ENCODE results near the gene TIMM9. TPM values are rescaled to one million over a fixed set of nuclear protein-coding genes. Genes with fewer than 3 reads are reported as not detected.
"Not testable (repeated sequence)": the region's sequence is repeated elsewhere in the genome, so short reads cannot be mapped to it uniquely, and the experiment has no call there.

The TIMM9 gene, protein sequence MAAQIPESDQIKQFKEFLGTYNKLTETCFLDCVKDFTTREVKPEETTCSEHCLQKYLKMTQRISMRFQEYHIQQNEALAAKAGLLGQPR
- 50.9 and 91.7 TPM in 2 replicates for polyA plus RNA-seq (2014; cell fraction: cytosol; rRNA removed)
- polyA plus RNA-seq (2014; cell fraction: nucleus; rRNA removed), result 29.3 and 44.3 TPM in 2 replicates

- DNase-seq (ENCODE audit: low spot score), result peak; percentile 99
Observed at GRCh38 chr14:58427281-58428117, at the start of gene TIMM9, which contains the start of gene KIAA0586. Gene TIMM9, minus strand, starts transcription at chr14:58427531. Its CDS starts 15,586 bp downstream, at chr14:58411945. Gene KIAA0586, plus strand, starts transcription at chr14:58427719. Its CDS starts 546 bp downstream, at chr14:58428265.

- DNase-seq (ENCODE audit: low spot score), result no peak
Observed at GRCh38 chr14:58476320-58476719, 49.0 kb upstream of the TIMM9 start.

- no peak for DNase-seq (ENCODE audit: low spot score)
Observed at GRCh38 chr14:58469309-58469708, 42.0 kb upstream of the TIMM9 start.

DNA sequence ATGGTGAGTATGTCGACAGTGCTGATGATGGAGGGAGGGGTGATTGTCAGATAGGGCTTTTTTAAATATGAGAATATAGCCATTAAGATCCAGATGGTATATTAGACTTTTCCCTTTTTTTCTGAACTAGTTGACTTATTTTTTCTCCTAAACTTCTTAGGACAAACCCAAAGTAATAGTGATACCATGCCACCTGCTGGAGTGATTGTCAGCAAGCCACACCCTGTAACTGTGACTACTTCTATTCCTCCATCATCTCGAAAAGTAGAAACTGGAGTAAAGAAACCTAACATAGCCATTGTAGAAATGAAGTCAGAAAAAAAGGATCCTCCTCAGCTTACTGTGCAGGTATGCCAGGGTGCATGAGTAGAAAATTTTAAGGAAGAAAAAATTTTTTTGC lies 40.2 kb upstream of the TIMM9 start:
- no peak for DNase-seq (ENCODE audit: low spot score)

GRCh38 chr14:58466459-58466858 lies 39.1 kb upstream of the TIMM9 start:
- no peak for DNase-seq (ENCODE audit: low spot score)

DNA sequence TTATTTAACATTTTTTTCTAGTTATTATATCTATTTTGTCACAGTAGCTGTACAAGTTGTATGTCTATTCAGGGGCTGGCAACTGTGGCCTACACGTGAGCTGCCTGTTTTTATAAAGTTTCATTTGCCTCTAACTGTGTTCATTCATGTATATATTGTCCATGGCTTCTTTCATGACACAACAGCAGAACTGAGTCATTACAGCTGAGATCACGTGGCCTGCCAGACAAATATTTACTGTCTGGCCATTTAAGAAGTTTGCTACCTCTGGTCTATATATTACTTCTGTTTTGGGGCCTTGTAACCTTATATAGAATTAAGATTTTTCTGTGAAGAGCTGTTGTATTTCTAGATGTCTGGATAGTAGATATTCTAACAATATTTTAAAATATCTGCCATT lies 38.1 kb upstream of the TIMM9 start:
- no peak for DNase-seq (ENCODE audit: low spot score)

DNA sequence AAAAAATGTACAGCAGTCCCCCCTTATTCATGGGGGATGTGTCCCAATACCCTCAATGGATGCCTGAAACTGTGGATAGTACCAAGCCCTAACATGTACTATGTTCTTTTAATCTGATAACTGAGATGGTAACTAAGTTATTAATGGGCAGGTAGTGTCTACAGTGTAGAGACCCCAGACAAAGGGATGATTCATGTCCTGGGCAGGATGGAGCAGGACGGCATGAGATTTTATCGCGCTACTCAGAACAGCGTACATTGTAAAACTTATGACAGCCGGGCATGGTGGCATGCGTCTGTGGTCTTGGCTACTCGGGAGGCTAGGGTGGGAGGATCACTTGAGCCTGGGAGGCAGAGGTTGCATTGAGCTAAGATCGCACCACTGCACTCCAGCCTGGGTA lies 37.3 kb upstream of the TIMM9 start:
- DNase-seq (ENCODE audit: low spot score), result no peak

DNA sequence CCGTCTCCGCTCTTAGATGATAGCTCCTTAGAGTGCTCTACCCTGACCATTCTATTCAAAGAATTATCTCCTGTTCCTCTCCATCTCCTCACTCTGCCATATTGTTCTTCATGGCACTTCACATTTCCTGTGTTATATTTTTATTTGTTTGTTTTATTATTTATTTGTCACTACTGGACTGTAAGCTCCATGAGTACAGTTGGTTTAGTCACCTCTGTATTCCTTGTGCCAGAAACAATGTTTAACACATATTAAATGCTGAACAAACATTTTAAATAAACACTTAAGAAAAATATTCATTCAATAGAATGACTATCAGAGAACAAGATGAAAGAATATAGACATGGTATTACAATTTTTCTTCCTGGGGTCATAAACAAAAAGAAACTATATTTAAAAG lies 35.8 kb upstream of the TIMM9 start:
- DNase-seq (ENCODE audit: low spot score), result no peak

DNA sequence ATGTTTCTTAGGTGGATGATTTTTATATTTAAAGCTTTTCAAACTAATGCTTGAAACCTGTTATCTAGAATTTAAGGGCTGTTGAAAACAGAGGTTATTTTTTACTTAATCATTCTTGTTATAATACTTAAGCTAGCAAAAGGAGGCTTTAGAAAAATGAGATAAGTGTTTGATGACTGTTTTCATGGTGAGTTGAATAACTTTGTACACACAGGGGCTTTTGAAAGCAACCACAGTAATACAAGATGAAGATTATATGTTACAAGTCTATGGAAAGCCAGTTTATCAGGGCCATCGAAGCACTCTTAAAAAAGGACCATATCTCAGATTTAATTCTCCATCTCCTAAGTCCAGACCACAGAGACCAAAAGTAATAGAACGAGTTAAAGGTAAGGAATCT lies 33.4 kb upstream of the TIMM9 start:
- DNase-seq (ENCODE audit: low spot score), result no peak

- DNase-seq (ENCODE audit: low spot score), result no peak
Observed at GRCh38 chr14:58455593-58456265, 28.4 kb upstream of the TIMM9 start.

- DNase-seq (ENCODE audit: low spot score), result no peak
Observed at GRCh38 chr14:58444627-58445026, 17.3 kb upstream of the TIMM9 start.

- no peak for DNase-seq (ENCODE audit: low spot score)
Observed at GRCh38 chr14:58439476-58439875, 12.1 kb upstream of the TIMM9 start.

- DNase-seq (ENCODE audit: low spot score), result no peak
Observed at GRCh38 chr14:58430156-58430555, 2.8 kb upstream of the TIMM9 start.

- peak; percentile 47 for DNase-seq (ENCODE audit: low spot score)
Observed at GRCh38 chr14:58428118-58428683, 870 bp upstream of the TIMM9 start.

DNA sequence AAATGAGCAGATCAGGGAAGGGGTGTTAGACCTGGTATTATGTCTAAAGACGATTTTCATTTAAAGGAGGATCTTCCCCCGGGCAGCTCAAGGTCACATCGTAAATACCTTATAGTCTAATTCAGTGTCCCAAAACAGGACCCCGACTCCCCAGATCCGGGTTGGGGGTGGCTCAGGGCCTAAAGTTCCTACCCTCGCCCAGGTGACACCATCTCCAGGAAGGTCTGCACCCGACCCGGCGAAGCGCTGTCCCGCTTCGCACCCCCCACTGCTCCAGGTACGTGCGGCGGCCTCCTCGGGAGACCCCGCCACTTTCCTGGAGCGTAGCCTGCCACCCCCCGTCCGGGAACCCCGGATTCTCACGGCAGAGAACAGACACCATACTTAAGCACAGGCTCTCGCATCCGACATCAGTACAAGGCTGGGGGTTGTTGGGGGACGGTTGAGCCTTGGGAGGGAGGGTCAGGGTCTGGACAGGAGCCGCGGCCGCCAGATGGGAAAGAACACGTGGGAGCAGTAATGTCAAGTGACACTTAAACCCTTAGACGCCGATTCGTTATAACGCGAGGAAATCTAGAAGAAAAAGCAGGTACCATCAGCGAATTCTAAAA lies 556 bp downstream of the TIMM9 start:
- DNase-seq (ENCODE audit: low spot score), result peak; percentile 88

DNA sequence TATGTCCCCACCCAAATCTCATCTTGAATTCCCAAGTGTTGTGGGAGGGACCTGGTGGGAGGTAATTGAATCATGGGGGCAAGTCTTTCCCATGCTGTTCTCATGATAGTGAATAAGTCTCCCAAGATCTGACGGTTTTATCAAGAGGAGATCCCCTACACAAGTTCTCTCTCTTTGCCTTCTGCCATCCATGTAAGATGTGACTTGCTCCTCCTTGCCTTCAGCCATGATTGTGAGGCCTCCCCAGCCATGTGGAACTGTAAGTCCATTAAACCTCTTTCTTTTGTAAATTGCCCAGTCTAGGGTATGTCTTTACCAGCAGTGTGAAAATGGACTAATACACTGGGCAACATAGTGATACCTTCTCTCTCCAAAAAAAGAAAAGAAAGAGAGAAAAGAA lies 10.4 kb downstream of the TIMM9 start:
- DNase-seq (ENCODE audit: low spot score), result not testable (repeated sequence)

DNA sequence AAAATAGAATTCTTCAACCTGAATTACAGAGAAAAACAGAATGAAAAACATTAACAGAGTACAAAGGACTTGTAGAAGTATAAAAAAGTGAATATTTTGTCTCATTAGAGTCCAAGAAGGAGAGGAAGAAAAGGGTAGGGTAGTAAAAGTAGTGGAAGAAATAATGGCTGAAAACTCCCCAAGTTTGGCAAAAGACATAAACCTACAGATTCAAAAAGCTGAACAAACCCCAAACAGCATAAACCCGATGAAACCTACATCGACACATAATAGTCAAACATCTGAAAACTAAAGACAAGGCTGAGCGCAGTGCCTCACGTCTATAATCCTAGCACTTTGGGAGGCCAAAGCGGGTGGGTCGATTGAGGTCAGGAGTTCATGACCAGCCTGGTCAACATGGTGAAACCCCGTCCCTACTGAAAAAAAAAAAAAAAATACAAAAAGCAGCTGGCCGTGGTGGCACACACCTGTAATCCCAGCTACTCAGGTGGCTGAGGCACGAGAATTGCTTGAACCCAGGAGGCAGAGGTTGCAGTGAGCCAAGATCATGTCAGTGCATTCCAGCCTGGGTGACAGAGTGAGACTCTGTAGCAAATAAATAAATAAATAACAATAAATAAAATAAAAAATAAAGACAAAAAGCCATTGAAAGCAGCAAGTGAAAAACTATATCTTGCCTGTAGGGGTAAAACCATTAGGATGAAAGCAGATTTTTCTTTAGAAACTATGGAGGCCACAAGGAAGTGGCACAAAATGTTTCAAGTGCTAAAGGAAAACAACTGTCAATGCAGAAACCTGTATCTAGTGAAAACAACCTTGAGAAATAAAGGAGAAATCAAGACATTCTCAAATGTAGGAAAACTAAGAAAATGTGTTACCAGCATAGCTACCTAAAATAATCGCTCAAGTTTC lies 11.4 kb downstream of the TIMM9 start:
- no peak for DNase-seq (ENCODE audit: low spot score)

DNA sequence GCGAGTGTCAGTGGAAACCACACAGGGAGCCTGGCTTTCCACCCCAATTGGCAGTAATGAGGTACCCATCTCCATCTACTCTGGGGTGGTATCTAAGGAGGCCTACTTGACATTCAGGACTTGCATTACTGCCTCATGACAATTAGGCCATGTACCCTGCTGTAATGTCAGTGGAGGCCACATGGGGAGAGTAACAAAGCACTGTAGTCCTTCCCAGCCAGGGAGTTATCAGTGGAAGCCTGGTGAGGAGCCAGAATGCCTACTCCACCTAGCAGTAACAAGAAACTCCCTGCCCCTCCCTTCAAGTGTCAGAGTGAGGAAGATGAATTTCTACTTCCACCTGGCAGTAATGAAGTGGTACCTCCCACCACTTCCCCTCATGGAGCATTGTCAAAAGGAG lies 12.5 kb downstream of the TIMM9 start:
- DNase-seq (ENCODE audit: low spot score), result no peak

DNA sequence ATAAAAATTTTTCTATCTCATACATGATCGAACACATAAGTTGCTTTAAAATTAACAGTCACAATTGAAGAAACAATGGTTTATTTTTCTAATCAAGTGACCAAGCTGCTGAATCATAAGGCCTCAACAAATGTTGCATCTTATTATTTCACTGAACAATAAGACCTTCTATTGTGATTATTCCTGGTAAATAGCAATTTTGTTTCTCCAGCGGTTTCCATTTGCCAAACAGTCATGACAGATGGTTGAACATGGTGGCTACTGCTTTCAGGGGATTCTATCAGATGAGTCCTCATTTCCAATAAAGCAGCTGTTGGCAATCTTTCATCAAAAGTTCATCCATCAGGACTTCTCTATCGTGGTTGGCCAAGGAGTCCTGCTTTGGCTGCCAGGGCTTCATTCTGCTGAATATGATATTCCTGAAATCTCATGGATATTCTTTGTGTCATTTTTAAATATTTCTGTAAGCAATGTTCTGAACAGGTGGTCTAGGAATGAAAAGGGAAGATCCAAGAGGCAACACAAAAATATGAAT lies 18.6 kb downstream of the TIMM9 start:
- no peak for DNase-seq (ENCODE audit: low spot score)

GRCh38 chr14:58401587-58401986 lies 25.7 kb downstream of the TIMM9 start:
- DNase-seq (ENCODE audit: low spot score), result no peak
